Stimulated activated CD4-positive, alpha-beta T cell treated with anti-CD3 and anti-CD28 coated beads, Interleukin-12 subunit alpha, Interleukin-12 subunit beta, amount 100 ng/mL, for 4 hours (primary cell): ENCODE measurements around the gene GXYLT2.
A peak's percentile ranks its signal among the peaks of the same experiment; 100 is the strongest.

Experiments used
- DNase-seq: peaks from one replicate; pipeline ENCODE4 v3.0.0-alpha.2; 2020

The GXYLT2 gene

DNA sequence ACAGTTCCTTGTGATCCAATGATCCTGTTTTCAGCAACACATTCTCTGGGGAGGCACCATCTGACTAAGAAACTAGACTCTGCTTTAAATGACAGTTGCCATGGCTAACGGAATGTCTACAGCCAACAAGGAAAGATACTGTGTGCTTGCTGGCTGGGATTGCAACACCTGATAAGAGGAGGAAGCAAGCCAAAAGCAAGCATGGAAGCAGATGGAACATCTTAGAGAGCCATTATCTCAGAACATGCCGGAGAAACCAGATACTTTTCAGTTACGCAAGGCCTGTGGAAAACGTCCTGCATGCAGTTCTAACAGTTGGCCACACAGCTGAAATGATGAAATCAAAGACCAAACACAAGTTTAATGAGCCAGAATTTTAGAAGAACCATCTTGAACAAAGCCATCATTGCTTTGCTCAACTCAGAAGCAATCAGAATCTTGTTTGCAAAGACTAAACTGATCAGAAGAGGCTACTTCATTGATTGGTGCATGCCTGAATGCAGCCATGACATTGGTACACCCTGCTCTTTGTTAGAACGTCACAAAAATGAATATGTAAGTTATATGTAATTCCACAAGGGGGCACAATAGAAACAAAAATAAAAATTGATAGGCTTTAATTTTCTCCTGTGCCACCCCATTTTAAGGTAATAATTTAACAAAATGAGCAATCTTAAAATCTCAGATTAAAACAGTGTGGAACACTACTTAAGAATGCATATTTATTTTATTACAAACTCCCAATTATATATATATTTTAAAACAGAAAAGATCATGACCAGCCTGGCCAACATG lies 50.8 kb downstream of the GXYLT2 start:
- DNase-seq = no peak

DNA sequence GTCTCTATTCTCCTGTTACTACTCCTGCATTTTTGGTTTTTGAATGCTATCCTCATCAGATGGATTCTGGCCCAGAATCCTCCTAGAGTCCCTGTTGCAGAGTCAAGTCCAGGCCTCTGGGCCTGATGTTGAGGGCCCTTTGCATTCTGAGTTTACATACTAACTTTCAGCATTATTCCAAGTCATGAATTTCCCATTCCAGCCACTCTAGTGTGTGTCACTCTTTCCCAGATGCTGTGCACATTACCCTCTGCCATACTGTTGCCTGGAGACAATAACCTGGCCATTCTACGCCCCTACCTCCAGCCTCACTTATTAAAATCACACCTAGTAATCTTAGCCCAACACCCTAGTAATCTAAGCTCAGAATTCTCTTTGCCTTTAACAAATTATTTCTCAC lies 53.4 kb downstream of the GXYLT2 start:
- no peak for DNase-seq

DNA sequence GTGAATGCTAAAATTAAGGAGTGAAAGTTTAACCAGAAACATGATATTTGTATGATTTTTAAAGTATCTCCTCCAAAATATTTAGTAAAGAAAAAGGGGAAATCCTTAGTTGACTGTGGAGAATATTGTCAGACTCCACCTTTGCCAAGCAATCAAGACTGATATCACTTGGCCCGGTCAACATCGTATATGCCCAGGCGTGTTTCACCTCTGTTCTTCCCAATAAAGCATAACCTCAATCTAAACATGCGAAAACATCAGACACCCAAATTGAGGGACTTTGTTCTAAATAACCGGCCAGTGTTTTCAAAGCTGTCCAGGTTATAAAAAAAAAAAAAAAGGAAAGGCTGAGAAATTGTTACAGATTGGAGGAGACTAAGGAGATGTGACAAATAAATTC lies 54.6 kb downstream of the GXYLT2 start:
- no peak for DNase-seq

DNA sequence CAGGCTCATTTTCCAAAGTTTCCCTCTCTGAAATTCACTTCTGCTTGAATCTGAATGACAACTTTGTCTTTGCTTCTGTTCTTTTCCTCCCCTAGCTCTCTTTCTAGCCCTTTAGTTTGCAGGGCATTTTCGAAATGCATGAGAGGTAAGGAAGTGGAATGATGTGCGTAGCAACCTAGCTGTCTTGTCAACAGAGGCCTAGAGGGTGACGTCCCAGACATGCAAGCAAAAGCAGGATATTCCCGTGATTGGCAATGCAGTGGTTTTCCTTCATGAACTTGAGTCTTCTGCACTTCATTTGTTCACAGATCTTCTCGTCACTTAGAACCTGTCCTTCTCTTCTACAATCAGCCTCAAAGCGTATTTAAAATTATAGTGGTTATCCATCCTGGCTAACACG lies 56.9 kb downstream of the GXYLT2 start:
- no peak for DNase-seq

DNA sequence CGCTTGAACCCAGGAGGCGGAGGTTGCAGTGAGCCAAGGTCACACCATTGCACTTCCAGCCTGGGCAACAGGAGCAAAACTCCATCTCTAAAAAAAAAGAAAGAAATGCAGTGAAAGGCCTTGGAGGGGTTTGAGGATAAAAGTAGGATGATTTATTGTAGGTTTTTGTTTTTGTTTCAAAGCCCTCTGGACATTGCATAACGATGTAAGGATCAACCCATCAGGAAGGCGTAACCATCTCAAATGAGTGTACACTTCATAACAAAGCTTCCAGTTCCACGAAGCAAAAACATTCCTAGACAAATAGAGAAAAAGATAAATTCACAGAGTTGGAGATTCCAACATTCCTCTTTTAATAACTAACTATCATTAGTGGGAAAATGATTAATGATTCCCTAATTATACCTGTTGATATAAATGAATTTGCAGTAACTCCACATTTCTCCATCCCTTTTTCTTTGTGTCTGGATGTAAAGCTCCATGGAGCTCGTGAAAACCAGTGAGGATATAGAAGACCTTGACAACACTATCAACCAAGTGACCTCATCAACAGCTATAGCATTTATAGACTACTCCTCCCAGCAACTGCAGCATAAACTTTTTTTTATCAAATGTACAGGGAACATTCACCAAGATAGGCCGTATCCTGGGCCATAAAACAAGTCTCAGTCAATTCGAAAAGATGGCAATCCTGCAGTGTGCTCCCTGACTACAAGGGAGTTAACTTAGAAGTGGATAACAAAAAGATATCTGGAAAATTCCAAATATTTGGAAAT lies 60.1 kb downstream of the GXYLT2 start:
- DNase-seq = no peak

DNA sequence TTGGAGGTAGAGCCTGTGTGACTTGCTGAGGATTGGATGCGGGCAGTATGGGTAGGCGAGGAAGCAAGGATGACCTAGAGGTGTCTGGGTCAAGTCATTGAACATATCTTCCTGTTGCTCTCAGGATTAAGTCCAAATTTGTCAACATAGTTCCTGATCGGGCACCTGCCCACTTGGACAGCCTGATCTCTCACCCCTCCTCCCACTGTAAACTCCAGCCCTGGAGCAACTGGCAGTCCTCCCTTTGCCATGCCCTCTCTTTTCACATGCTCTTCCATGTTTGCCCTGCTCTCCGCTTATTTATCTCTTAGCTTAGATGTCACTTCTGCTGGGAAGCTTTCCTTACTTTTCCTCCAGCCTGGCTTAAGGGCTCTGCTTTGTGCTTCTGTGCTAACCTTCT lies 61.2 kb downstream of the GXYLT2 start:
- DNase-seq = no peak

DNA sequence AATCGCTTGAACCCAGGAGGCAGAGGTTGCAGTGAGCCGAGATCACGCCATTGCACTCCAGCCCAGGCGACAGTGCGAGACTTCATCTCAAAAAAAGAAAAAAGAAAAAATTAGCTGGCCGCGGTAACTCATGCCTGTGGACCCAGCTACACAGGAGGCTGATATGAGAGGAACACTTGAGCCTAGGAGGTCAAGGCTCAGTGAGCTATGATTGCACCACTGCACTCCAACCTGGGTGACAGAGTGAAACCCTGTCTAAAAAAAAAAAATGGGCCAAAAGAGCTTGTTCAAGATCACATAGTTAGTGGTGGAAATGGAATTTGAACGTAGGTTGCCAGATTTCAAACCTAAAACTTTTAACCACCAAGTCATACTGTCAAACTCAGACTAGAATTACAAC lies 62.5 kb downstream of the GXYLT2 start:
- no peak for DNase-seq

DNA sequence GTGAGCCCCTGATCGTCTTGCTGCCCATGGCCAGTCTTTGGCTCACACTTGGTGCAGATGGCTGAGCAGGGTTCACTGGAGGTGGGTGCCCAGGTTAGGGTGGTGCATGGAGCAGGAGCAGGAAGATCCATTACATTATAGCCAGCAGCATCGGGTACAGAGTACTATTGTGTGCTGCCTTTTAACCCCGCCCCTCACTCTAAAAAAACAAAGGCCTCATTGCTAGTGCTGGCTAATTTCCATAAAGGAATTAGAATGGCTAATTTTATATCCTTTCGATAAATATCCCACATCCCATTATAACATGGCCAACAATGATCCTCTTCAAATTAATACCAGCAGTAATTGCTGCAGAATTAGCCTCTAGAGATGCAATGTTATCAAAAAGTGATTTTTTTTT lies 63.0 kb downstream of the GXYLT2 start:
- no peak for DNase-seq

DNA sequence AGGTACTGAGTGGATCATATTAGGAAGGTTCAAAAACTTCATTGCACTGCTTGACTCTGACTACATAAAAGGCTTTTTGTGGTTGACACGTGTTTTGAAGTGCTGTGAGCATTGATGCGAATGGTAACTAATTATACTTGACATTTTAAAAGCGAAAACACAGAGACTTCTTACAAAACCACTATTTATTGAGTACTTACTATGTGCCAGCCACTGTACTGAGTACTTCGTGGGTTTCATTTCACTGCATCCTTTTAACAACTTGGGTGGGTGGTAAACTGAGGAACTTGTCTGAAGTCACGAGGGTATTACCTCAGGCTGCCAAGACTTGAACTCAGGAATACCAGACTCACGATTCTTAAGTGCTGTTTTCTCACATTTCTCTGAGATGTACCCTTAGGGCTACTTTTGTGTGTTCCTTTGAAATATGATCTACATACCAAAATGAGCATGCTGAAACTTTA lies 63.4 kb downstream of the GXYLT2 start:
- DNase-seq = no peak

DNA sequence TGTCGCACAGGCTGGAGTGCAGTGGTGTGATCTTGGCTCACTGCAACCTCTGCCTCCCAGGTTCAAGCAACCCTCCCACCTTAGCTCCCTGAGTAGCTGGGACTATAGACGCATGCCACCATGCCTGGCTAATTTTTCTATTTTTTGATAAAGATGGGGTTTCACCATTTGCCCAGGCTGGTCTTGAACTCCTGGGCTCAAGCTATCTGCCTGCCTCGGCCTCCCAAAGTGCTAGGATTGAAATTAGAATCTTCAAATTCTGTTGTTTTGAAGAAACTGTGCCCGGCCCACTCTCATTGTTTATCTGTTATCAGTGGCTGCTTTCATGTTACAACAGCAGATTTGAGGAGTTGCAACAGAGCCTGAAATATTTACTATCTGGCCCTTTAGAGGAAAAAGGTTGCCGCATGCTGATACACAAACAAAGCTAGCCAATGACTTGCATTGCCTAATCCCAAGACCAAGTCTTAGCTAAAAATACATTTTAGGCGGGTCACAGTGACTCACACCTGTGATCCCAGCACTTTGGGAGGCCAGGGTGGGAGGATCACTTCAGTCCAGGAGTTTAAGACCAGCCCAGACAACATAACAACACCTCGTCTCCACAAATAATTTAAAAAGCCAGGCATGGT lies 65.6 kb downstream of the GXYLT2 start:
- no peak for DNase-seq

DNA sequence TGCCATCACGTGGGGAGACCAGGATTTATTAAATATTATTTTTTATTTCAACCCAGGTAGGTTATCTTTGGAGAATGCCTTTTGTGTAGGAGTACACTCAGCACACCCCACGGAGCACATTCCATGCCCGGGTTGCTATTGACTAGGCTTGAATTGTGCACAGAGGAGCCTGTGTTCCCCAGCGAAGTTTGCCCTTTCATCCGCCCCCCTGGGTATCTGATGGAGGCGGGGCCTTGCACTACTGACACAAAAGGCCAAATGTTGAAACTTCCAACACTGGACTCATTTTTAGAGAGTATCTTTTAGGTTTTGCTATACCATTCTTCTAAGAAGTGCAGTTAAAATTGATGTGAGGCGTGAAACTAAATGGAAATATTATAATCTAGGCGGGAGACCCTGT lies 69.5 kb downstream of the GXYLT2 start:
- no peak for DNase-seq

DNA sequence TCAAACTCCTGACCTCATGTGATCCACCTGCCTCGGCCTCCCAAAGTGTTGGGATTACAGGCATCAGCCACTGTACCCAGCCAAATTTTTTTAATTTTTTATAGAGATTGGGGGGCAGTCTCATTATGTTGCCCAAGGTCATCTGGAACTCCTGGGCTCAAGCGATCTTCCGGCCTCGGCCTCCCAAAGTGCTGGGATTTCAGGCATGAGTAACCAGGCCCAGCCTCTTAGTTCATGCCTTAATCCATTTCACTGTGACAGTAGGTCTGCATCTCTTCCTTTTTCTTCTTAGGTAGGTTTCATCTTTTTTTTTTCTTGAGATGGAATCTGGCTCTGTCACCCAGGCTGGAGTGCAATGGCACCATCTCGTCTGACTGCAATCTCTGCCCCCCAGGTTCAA lies 71.5 kb downstream of the GXYLT2 start:
- no peak for DNase-seq

DNA sequence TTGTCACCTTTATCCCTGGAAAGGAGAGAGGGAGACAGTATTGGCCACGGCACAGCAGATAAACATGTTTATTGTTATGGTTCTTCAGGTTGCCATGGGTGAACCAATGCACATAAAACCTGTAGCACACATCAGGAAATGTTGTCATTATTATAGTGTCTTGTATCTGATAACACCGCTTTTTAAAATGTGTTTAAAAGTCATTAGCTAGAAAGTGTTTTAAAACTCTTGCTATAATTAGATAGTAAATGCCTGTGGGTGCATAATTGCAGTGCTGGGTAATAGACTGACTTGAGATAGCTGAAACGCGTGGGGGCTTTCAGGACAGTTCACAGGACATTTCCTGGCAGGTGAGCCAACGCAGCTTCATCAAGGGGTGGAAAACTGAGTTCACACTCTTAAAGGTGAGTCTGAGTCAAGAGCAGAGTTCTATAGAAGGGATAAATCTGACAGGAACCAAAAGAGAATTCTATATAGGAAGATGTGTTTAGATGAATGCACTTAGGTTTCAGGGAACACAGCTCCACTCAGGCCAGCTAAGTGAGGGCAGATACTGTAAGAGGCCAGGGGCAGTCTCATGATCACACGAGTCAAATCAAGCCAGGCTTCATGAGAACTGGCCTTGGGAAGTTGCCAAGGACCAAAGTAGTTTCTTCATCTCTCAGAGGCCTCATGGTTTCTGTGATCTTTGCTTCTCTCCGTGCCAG lies 73.1 kb downstream of the GXYLT2 start:
- peak; percentile 3 for DNase-seq

DNA sequence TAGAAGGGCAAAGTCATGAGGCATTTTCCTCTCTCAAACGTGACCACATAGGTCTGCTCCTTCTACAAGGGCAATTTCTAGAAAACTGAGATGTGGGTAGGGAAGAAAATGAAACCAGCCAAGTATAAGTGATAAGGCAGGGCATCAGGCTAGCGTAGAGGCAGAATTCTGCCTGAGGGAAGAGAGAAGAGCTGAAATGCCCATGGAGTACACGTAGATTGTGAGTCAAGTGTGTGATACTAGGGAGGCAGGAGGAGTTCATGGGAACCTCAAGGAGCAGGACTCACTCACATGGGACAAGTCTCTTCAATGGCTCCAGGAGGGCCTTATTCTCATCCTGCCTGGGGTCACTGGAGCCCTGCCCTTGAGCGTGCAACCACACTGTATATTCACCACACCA lies 73.9 kb downstream of the GXYLT2 start:
- DNase-seq = no peak

DNA sequence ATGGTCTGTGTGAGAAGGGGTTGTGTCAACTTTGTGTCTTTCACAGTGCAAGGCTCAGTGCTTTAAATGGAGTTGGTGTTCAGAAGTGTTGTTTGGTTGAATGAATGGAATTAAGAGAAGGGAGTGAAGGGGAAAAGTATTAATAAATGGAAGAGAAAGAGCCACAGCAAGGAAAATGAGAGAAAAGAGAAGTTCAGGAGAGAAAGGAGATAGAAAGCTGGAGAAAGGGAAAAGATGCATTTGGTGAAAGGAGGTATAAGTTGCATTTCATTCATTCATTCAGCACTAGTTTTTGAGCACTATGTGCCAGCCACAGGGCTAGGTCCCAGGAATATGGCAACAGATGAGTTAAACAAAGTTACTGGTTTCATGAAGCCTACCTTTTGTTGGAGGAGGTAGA lies 74.5 kb downstream of the GXYLT2 start:
- no peak for DNase-seq

DNA sequence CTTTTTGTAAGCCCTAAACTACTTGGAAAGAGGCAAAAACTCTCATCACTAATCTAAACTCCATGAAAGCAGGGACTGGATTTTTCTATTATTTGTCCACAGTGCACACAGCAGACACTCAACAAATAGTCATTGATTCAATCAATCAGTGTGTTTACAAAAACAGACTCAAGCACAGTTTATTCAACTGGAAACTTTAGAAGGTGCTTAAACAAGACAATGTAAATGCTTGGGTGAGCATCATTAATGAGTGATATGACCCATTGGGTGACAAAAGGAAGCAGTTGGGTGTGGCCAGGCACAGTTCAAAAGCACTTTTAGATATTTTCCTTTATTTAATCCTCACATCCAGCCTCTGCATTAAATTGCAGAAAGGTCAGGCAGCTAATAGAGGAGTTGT lies 76.8 kb downstream of the GXYLT2 start:
- no peak for DNase-seq

DNA sequence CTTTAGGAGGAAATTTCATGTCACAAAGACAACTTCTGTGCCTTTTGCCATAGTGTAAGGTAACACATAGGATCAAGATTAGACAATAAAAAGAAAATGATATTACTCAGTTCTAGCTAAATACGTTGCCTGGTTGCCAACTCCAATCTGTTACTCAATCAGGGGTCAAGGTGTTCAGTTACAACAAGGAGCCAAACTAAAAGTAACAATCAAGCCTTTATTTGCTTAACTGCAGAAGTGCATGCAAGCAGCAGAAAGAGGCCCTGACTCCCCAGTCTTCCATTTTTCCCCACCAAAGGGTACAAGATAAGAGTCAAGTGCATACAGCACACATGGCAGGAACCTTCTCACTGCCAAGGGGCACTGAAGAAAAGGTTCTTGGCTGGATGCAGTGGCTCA lies 80.4 kb downstream of the GXYLT2 start:
- DNase-seq = no peak

DNA sequence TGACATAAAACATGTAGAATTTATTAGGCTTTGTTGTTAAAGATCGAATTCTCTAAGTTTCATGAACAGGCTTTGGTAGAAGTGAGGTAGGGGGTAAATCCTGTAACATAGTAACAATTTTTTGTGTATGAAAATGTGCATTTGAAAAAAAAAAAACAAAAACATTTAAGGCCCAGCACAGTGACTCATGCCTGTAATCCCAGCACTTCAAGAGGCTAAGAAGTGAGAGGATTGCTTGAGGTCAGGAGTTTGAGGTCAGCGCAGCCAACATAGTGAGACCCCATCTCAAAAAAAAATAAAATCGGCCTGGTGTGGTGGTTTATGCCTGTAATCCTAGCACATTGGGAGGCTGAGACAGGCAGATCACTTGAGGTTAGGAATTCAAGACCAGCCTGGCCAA lies 81.9 kb downstream of the GXYLT2 start:
- no peak for DNase-seq

DNA sequence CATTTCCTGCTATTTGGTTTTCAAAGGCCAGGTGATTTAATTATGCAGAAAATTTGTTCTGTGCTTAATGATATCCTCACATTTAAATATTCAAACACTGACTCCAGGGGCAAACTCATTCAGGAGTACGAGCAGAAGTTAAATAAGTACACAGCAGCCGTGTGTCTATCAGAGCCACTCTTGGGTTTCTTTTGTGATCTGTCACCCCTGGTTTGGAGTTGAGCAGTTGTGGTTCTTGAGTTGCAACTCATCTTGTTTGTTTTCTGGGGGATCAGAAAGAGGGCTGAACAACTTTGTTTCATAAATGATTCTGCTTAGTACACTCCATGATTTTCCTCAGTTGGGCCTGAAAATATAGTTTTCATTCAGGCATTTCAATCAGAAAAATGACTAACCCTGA lies 83.1 kb downstream of the GXYLT2 start:
- no peak for DNase-seq

DNA sequence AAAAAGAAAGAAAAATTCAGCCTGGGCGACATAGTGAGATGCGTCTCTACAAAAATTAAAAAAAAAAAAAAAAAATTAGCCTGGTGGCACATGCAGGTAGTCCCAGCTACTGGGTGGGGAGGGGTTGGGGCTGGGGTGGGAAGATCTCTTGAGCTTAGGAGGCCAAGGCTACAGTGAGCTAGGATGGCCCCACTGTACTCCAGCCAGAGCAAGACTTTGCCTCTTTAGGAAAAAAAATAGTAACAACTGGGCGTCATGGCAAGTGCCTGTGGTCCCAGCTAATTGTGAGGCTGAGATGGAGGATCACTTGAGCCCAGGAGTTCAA lies 84.8 kb downstream of the GXYLT2 start:
- DNase-seq = no peak

DNA sequence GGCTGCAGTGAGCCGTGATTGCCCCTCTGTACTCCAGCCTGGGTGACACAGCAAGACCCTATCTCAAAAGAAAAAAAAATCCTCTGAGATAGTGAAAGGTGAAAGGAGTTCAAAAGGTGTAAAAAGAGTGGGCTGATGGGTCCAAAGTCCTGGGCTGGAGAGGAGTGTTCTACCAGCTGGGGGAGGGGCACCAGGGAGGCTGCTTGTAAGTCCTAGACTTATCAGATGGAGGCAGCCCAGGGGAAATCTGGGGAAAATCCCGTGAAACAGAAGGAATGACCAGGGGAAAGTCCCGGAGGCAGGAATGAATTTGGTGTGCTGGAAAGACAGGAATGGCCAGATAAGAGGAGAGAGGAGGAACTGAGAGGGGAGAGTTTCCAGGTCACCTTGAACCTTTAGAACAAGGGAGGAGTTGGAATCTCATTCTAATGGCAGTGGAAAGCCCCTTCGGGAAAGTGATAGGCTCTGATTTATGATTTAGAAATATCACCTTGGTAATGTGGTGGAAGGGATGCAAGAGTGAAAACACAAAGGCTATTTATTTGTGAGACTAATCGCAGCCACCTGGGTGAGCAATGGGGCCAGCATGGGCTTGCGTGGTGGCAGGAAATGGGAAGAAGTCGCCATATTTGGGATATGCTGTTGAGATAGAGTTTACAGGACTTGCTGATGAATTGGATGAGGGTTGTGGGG lies 85.3 kb downstream of the GXYLT2 start:
- DNase-seq = no peak

DNA sequence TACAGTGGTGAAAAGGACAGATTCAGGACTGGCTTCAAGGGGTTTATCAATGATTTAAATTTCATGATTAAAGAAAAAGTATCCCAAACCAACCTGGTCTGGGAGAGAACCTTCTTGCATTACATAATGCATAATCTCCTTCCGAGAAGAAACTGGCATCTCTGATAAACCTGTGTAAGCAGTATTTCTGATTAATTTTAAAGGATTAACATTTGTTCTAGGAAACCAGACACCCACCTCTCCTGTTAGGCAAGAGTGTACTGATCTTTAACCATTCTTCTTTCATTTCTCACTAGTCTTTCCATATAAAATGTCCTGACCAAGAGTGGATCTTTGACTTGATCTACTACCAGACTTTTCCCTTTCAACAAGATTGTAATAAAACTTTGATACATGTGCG lies 85.9 kb downstream of the GXYLT2 start:
- DNase-seq = no peak

DNA sequence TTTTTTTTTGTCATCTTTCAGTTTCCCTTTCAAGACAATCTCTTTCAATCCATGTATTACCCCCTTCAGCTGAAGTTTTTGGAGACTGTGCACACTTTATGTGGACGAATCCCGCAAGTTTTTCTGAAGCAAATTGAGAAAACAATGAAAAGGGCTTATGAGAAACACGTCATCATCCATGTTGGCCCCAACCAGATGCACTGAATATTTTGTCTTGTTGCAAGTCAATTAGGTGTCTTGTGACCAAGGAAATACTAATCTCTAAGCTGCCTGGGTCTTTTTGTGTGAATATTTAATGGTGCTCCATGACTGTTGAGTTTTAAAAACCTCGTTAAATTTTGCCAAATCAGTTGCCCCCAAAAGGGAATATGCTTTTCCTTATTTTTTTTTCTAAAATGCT lies 87.1 kb downstream of the GXYLT2 start:
- no peak for DNase-seq
